ENCODE results near the gene TFCP2L1. TPM values are rescaled to one million over a fixed set of nuclear protein-coding genes. Genes with fewer than 3 reads are reported as not detected.

The TFCP2L1 gene
- total and polyA plus RNA-seq, 2 experiments from 2014 or later = 0.94 to 6.4 TPM

- no peaks in the 10 kb centered on the region for H3K79me2 ChIP-seq (replicated peaks; ENCODE audit: insufficient read depth)
- peaks cover 4% of the 10 kb centered on the region for H3K27me3 Mint-ChIP-seq (ENCODE audit: insufficient read depth, low read depth, poor library complexity)
- H3K4me3 Mint-ChIP-seq = no peak overlapping the region
- H3K27me3 ChIP-seq (ENCODE audit: insufficient read depth) = no peaks in the 10 kb centered on the region
- H3K9me3 Mint-ChIP-seq = no peaks in the 10 kb centered on the region
- H3K9me2 ChIP-seq (ENCODE audit: insufficient read depth) = no peaks in the 10 kb centered on the region
- no peaks in the 10 kb centered on the region for H3K4me1 ChIP-seq (ENCODE audit: insufficient read depth)
- no peaks in the 10 kb centered on the region; the same call in 2 of the 3 replicates for H3K4me1 Mint-ChIP-seq
- ATAC-seq (no peak), DNase-seq (ENCODE audit: low spot score) (no peak)
- no peaks in the 10 kb centered on the region for H3K36me3 Mint-ChIP-seq (ENCODE audit: low read depth)
- no peak overlapping the region for H3K4me3 ChIP-seq
- no peaks in the 10 kb centered on the region for H3F3A ChIP-seq (replicated peaks; ENCODE audit: low read depth)
- TF ChIP-seq ZNF331 (CRISPR knock-in tag; IDR thresholded peaks at IDR 0.05; ENCODE audit: low read depth) (no peak), EZH2phosphoT487 (IDR thresholded peaks at IDR 0.05; ENCODE audit: unreplicated experiment) (no peak), REST (IDR thresholded peaks at IDR 0.05; ENCODE audit: unreplicated experiment) (no peak), STAT1 (IDR thresholded peaks at IDR 0.05; ENCODE audit: unreplicated experiment) (no peak), CTCF (conservative IDR thresholded peaks at IDR 0.05; ENCODE audit: low read depth in 2 of 2) (no peak), POLR2AphosphoS5 (IDR thresholded peaks at IDR 0.05; ENCODE audit: low read depth) (no peak), ETS1 (IDR thresholded peaks at IDR 0.05) (no peak), CREB1 (CRISPR knock-in tag; IDR thresholded peaks at IDR 0.05; ENCODE audit: low read depth) (no peak), NANOG (IDR thresholded peaks at IDR 0.05; ENCODE audit: borderline replicate concordance) (no peak), JUNB (IDR thresholded peaks at IDR 0.05; ENCODE audit: unreplicated experiment) (no peak), EZH2 (IDR thresholded peaks at IDR 0.05; ENCODE audit: low read depth, unreplicated experiment) (no peak), ZNF462 (CRISPR knock-in tag; IDR thresholded peaks at IDR 0.05) (no peak), ZNF114 (CRISPR knock-in tag; IDR thresholded peaks at IDR 0.05) (no peak)
- no peak overlapping the region for H3K27ac Mint-ChIP-seq
- H4K20me1 ChIP-seq (replicated peaks; ENCODE audit: insufficient read depth) = no peaks in the 10 kb centered on the region
- no peaks in the 10 kb centered on the region for H3K36me3 ChIP-seq (ENCODE audit: insufficient read depth)
- H2AFZ ChIP-seq = no peak overlapping the region
- H3K4me2 ChIP-seq = no peak overlapping the region
- H3K27ac ChIP-seq (ENCODE audit: low read depth) = no peak overlapping the region
These were observed 33.5 kb downstream of the TFCP2L1 start for GRCh38 chr2:121251497-121251896.

Measured in GM23338 (cell line).